SH-SY5Y (cell line): ENCODE results near the gene MPV17.

Experiments
- GATA2 ChIP-seq: IDR thresholded peaks from 2 replicates; pipeline ENCODE4 v1.6.1; 2011; ENCODE audit warnings: mild to moderate bottlenecking, low read depth, low read length
- GATA3 ChIP-seq: IDR thresholded peaks from 2 replicates; pipeline ENCODE4 v1.6.1; 2011; ENCODE audit warnings: low read depth, mild to moderate bottlenecking, low read length, moderate library complexity

DNA sequence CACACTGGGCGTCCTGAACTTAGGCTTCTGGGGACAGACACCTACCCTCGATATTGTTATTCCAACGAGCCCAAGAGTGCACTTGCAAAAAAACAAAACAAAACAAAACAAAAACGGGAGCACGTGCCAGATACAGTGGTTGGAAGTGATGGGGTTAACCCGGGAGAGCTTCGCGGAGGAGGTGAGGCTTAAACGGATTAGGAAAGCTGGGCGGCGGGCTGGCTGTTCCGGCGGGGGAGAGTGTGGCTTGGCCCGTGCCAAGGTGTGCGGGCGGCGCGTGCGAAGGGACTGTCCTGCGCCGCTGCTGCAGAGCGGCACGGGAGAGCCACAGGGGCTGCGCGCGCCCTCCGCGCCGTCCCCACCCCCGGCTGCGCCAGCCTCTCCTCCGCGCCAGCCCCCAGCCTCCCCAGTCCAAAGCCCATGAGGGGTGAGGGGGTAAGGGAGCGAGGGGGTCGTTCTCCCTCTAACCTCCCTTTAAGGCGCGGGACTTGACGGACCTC is 58.6 kb downstream of the MPV17 start:
- TF ChIP-seq GATA2, result no peak
- TF ChIP-seq GATA3, result no peak
